A549 (cell line): Measurements from ENCODE around the gene CSNK1E. TPM values are rescaled to one million over a fixed set of nuclear protein-coding genes. Genes with fewer than 3 reads are reported as not detected.

Experiments
- ATAC-seq, 2 experiments: fragments of 200-7000 bp in 1 of 2; fragments of >200 bp in 1 of 2; cut with Nextera tagmentation in 1 of 2; cut with Tn5 transposase in 1 of 2; 3 replicates each; pipeline versions ENCODE4 v1.8.0 to v1.9.1; 2018 to 2020; ENCODE audit warnings: mild to moderate bottlenecking in 1 of 2, moderate library complexity in 1 of 2
- CTCF ChIA-PET: fragments of 300-600 bp; sonication (Branson Sonifier 250); formaldehyde crosslinking; extraction: SDS; loops from one replicate; lab custom pipeline; 2021; ENCODE audit warnings: antibody characterized with exemption, inconsistent platforms; lab: Yijun Ruan, JAX
- POLR2A ChIA-PET: fragments of 350-600 bp; formaldehyde crosslinking; extraction: SDS; loops from one replicate; lab custom pipeline; 2021; ENCODE audit warnings: antibody characterized with exemption, inconsistent platforms; lab: Yijun Ruan, JAX
- DNase-seq, 2 experiments: peaks; one replicate each; pipeline versions ENCODE4 v3.0.0 to v3.0.0-alpha.2; 2011 to 2016; ENCODE audit warnings: low read depth in 1 of 2, low spot score in 1 of 2
- FAIRE-seq: peaks from 2 replicates; lab custom pipeline; 2011; peaks lifted over from hg19 to GRCh38; lab: Jason Lieb, UNC
- H3K27ac ChIP-seq, 2 experiments: fragments of >200 bp; sonication (Bioruptor Twin); formaldehyde crosslinking; 3 replicates each; pipeline ENCODE4 v1.5.1; 2016 to 2017
- H3K4me1 ChIP-seq: fragments of >200 bp; sonication (Bioruptor Twin); formaldehyde crosslinking; 3 replicates; pipeline ENCODE4 v1.6.1; 2016
- H3K4me2 ChIP-seq: fragments of >200 bp; sonication (Bioruptor Twin); formaldehyde crosslinking; 3 replicates; pipeline ENCODE4 v1.6.1; 2016
- H3K4me3 ChIP-seq: fragments of >200 bp; sonication (Bioruptor Twin); formaldehyde crosslinking; 3 replicates; pipeline ENCODE4 v1.5.1; 2016
- H3K9me3 ChIP-seq: fragments of >200 bp; sonication (Bioruptor Twin); formaldehyde crosslinking; 3 replicates; pipeline ENCODE4 v1.6.1; 2016
- ATOH8 ChIP-seq: fragments of 250-450 bp; sonication (Bioruptor Pico); IDR thresholded peaks from 2 replicates; pipeline ENCODE4 v1.5.0; 2020; ENCODE audit warnings: low read depth, mild to moderate bottlenecking, moderate library complexity
- BCL3 ChIP-seq: fragments of >200 bp; sonication (Bioruptor Twin); formaldehyde crosslinking; IDR thresholded peaks from 3 replicates; pipeline ENCODE4 v1.6.1; 2016
- CBX2 ChIP-seq: fragments of 200-600 bp; sonication (generic); IDR thresholded peaks from 2 replicates; pipeline ENCODE4 v1.6.1; 2016; ENCODE audit warnings: low read depth, mild to moderate bottlenecking, borderline replicate concordance
- CBX8 ChIP-seq: fragments of 200-600 bp; sonication (generic); IDR thresholded peaks from 2 replicates; pipeline ENCODE4 v1.6.1; 2016
- HEYL ChIP-seq: fragments of 250-450 bp; sonication (Bioruptor Pico); IDR thresholded peaks from 2 replicates; pipeline ENCODE4 v1.8.0; 2021; ENCODE audit warnings: mild to moderate bottlenecking, moderate library complexity
- HMGXB4 ChIP-seq: fragments of 250-450 bp; sonication (Bioruptor Pico); IDR thresholded peaks from 2 replicates; pipeline ENCODE4 v1.5.0; 2021; ENCODE audit warnings: mild to moderate bottlenecking, moderate library complexity, borderline replicate concordance
- MAX ChIP-seq: IDR thresholded peaks from 2 replicates; pipeline ENCODE4 v1.6.1; 2012
- MAZ ChIP-seq: fragments of 150-350 bp; IDR thresholded peaks from 2 replicates; pipeline ENCODE4 v1.6.1; 2014; ENCODE audit warnings: antibody characterized with exemption, low read depth, low read length, borderline replicate concordance
- POLR2A ChIP-seq: IDR thresholded peaks from 2 replicates; pipeline ENCODE4 v1.6.1; 2012; ENCODE audit warnings: mild to moderate bottlenecking, low read length
- RARB ChIP-seq: fragments of 250-450 bp; sonication (Bioruptor Pico); IDR thresholded peaks from 2 replicates; pipeline ENCODE4 v1.8.0; 2021; ENCODE audit warnings: mild to moderate bottlenecking, moderate library complexity
- REST ChIP-seq: fragments of 200-600 bp; sonication (generic); IDR thresholded peaks from 2 replicates; pipeline ENCODE4 v1.6.1; 2016; ENCODE audit warnings: antibody characterized with exemption, mild to moderate bottlenecking, moderate library complexity
- RNF2 ChIP-seq: fragments of 200-600 bp; sonication (generic); IDR thresholded peaks from 2 replicates; pipeline ENCODE4 v1.6.1; 2016; ENCODE audit warnings: low read depth, mild to moderate bottlenecking, antibody characterized with exemption, moderate library complexity, borderline replicate concordance
- TFCP2L1 ChIP-seq: fragments of 250-450 bp; sonication (Bioruptor Pico); IDR thresholded peaks from 2 replicates; pipeline ENCODE4 v1.5.0; 2021; ENCODE audit warnings: mild to moderate bottlenecking
- ZFP36 ChIP-seq: fragments of 450-650 bp; IDR thresholded peaks from 2 replicates; pipeline ENCODE4 v1.6.1; 2014; ENCODE audit warnings: borderline replicate concordance; ENCODE audit not compliant: partially characterized antibody
- WGBS: methylation state at CpG from one replicate; pipeline ENCODE4 v1.1.6; 2017; ENCODE audit errors: missing lambda C conversion rate; 5-methylcytosine and 5-hydroxymethylcytosine counted together
- polyA plus RNA-seq, 4 experiments: library from polyadenylated mRNA; depleted of rRNA in 3 of 4; stranded (reverse); fragments of >200 nt; fragmentation: RNase III in 1 of 4; extraction: RNeasy Plus Mini Kit Qiagen cat#74134 plus additional on column Dnase treatment in 1 of 4; gene quantifications; 2 replicates in 3 of 4; 3 replicates in 1 of 4; pipeline ENCODE4 v1.2.3, GENCODE V29; 2011 to 2017

Gene CSNK1E
- polyA plus RNA-seq, 2 of the 4 experiments (the other 2 are of a cell fraction), result 59.3 to 60.9 TPM

- no peak overlapping the region for H3K4me3 ChIP-seq
- no peak overlapping the region for H3K4me2 ChIP-seq
- no peak overlapping the region for H3K27ac ChIP-seq
- TF ChIP-seq RARB (no peak), POLR2A (no peak), ATOH8 (CRISPR knock-in tag) (no peak), HMGXB4 (CRISPR knock-in tag) (no peak), HEYL (CRISPR knock-in tag) (no peak), TFCP2L1 (no peak), MAZ (no peak)
- ATAC-seq, result no peak
- DNase-seq, result no peak
- H3K4me1 ChIP-seq, result no peaks in the 10 kb centered on the region
- POLR2A ChIA-PET, result no interaction called here
- CTCF ChIA-PET, result interaction anchor here (1.1 to 1.3 kb wide), 3 partner anchors 12 to 58 kb away, joined by 4 to 5 read pairs (median 5); no protein-coding TSS in a partner anchor
- H3K9me3 ChIP-seq, result no peaks in the 10 kb centered on the region
- FAIRE-seq, result no peak
- WGBS, result 80% methylated on average over 3 of the region's 4 CpGs
Observed at GRCh38 chr22:38296372-38296771, 20.9 kb downstream of the CSNK1E start.

- H3K4me2 ChIP-seq, result no peak overlapping the region
- FAIRE-seq, result no peak
- ChIA-PET POLR2A (no interaction called here), CTCF (interaction anchor here (1.3 kb wide), 2 partner anchors 11 to 16 kb away, joined by 4 to 5 read pairs; no protein-coding TSS in a partner anchor)
- no peak overlapping the region for H3K4me3 ChIP-seq
- no peaks in the 10 kb centered on the region for H3K9me3 ChIP-seq
- no peak for ATAC-seq
- WGBS, result 95% methylated on average over 4 of the region's 9 CpGs
- no peak for TF ChIP-seq REST
- H3K27ac ChIP-seq, result no peak overlapping the region
- DNase-seq, result no peak
- H3K4me1 ChIP-seq, result no peaks in the 10 kb centered on the region
Observed at GRCh38 chr22:38295863-38296262, 21.4 kb downstream of the CSNK1E start.

GRCh38 chr22:38295339-38295738 is 21.9 kb downstream of the CSNK1E start:
- CTCF ChIA-PET, result interaction anchor here (1.3 kb wide), 1 partner anchor 11 kb away, joined by 4 read pairs; no protein-coding TSS in a partner anchor
- H3K27ac ChIP-seq, result no peak overlapping the region

More at GRCh38 chr22:38295339-38295738, 21.9 kb downstream of the CSNK1E start:
- Histone ChIP-seq H3K4me2 (no peak overlapping the region), H3K4me3 (no peak overlapping the region), H3K9me3 (no peaks in the 10 kb centered on the region), H3K4me1 (no peaks in the 10 kb centered on the region)
- TF ChIP-seq MAX (no peak), POLR2A (no peak), TFCP2L1 (no peak), BCL3 (no peak), CBX2 (no peak), ZFP36 (no peak), CBX8 (no peak), RNF2 (no peak), HEYL (CRISPR knock-in tag) (no peak)
- POLR2A ChIA-PET, result no interaction called here
- ATAC-seq (no peak), FAIRE-seq (no peak), DNase-seq (no peak)
- whole genome bisulfite sequencing, result 93% methylated on average over 4 of the region's 6 CpGs
